Type B pancreatic cell (in vitro differentiated cells): ENCODE measurements around the gene LMLN. TPM values are rescaled to one million over a fixed set of nuclear protein-coding genes. Genes with fewer than 3 reads are reported as not detected.

ENCODE experiments used
- DNase-seq: peaks from one replicate; pipeline ENCODE4 v3.0.0; 2021; ENCODE audit warnings: mixed read lengths; ENCODE audit not compliant: unreplicated experiment; ENCODE audit errors: extremely low spot score
- H3K27ac Mint-ChIP-seq: 2 replicates; pipeline ENCODE4 v1.8.0; 2021; ENCODE audit warnings: mild to moderate bottlenecking, mixed read lengths
- H3K27me3 Mint-ChIP-seq: 2 replicates; pipeline ENCODE4 v1.8.0; 2021; ENCODE audit warnings: mixed read lengths
- H3K36me3 Mint-ChIP-seq: 2 replicates; pipeline ENCODE4 v1.8.0; 2021; ENCODE audit warnings: mixed read lengths
- H3K4me1 Mint-ChIP-seq: one replicate; pipeline ENCODE4 v1.8.0; 2021; ENCODE audit warnings: mixed read lengths; ENCODE audit not compliant: unreplicated experiment
- H3K4me3 Mint-ChIP-seq: 2 replicates; pipeline ENCODE4 v1.8.0; 2021; ENCODE audit warnings: mild to moderate bottlenecking, mixed read lengths
- H3K9me3 Mint-ChIP-seq: 2 replicates; pipeline ENCODE4 v1.8.0; 2021; ENCODE audit warnings: mixed read lengths
- CTCF ChIP-seq: fragments of 200-600 bp; sonication (generic); conservative IDR thresholded peaks from 2 replicates; pipeline ENCODE4 v1.5.0; 2021; ENCODE audit warnings: antibody characterized with exemption, mild to moderate bottlenecking
- total RNA-seq: library from RNA; stranded (reverse); gene quantifications from 2 replicates; pipeline ENCODE4 v1.2.1, GENCODE V29; 2021; ENCODE audit warnings: low replicate concordance

LMLN gene
- total RNA-seq, 1 donor from 2014 or later = 10.0 TPM

GRCh38 chr3:198030125-198030524, 70.1 kb downstream of the LMLN start:
- Mint-ChIP-seq H3K4me1 (peaks cover 14% of the 10 kb centered on the region), H3K9me3 (no peaks in the 10 kb centered on the region), H3K27me3 (no peaks in the 10 kb centered on the region), H3K27ac (no peak overlapping the region), H3K36me3 (peaks cover 5% of the 10 kb centered on the region), H3K4me3 (no peak overlapping the region)
- DNase-seq = no peak
- TF ChIP-seq CTCF = no peak

- no peak for DNase-seq
- no peaks in the 10 kb centered on the region for H3K9me3 Mint-ChIP-seq
- TF ChIP-seq CTCF = no peak
- H3K27me3 Mint-ChIP-seq = no peaks in the 10 kb centered on the region
- H3K36me3 Mint-ChIP-seq = peaks cover 5% of the 10 kb centered on the region
- H3K4me3 Mint-ChIP-seq = no peak overlapping the region
- H3K27ac Mint-ChIP-seq = no peak overlapping the region
- peaks cover 14% of the 10 kb centered on the region for H3K4me1 Mint-ChIP-seq
These were observed 70.7 kb downstream of the LMLN start for GRCh38 chr3:198030726-198031125.

- no peak for DNase-seq
- H3K27me3 Mint-ChIP-seq = no peaks in the 10 kb centered on the region
- no peak overlapping the region for H3K27ac Mint-ChIP-seq
- no peak overlapping the region for H3K4me3 Mint-ChIP-seq
- H3K9me3 Mint-ChIP-seq = no peaks in the 10 kb centered on the region
- no peak for TF ChIP-seq CTCF
- H3K4me1 Mint-ChIP-seq = peaks cover 10% of the 10 kb centered on the region
- H3K36me3 Mint-ChIP-seq = no peaks in the 10 kb centered on the region
These were observed 72.3 kb downstream of the LMLN start for GRCh38 chr3:198032039-198032936.

GRCh38 chr3:198043119-198043518, 83.1 kb downstream of the LMLN start:
- no peaks in the 10 kb centered on the region for H3K27me3 Mint-ChIP-seq
- H3K4me3 Mint-ChIP-seq = no peak overlapping the region
- no peak for DNase-seq
- no peak for TF ChIP-seq CTCF
- no peaks in the 10 kb centered on the region for H3K9me3 Mint-ChIP-seq
- H3K27ac Mint-ChIP-seq = no peak overlapping the region
- H3K36me3 Mint-ChIP-seq = peaks cover 7% of the 10 kb centered on the region
- H3K4me1 Mint-ChIP-seq = no peaks in the 10 kb centered on the region

- Mint-ChIP-seq H3K4me3 (no peak overlapping the region), H3K36me3 (no peaks in the 10 kb centered on the region), H3K27ac (no peak overlapping the region), H3K27me3 (peaks cover 4% of the 10 kb centered on the region), H3K4me1 (no peaks in the 10 kb centered on the region), H3K9me3 (peaks cover 2% of the 10 kb centered on the region)
- DNase-seq = no peak
- TF ChIP-seq CTCF = no peak
These were observed 86.3 kb downstream of the LMLN start for GRCh38 chr3:198046120-198046857.
